HepG2 (cell line): ENCODE results near the gene ANAPC5. TPM values are rescaled to one million over a fixed set of nuclear protein-coding genes. Genes with fewer than 3 reads are reported as not detected.
A peak's percentile ranks its signal among the peaks of the same experiment; 100 is the strongest.

Source experiments
- AHR ChIP-seq: IDR thresholded peaks from 2 replicates; pipeline ENCODE4 v1.6.1; 2018; ENCODE audit warnings: missing genetic modification reagents, missing compliant biosample characterization
- DMAP1 ChIP-seq: IDR thresholded peaks from 2 replicates; pipeline ENCODE4 v1.6.1; 2016
- HNRNPH1 ChIP-seq: fragments of 200-400 bp; formaldehyde crosslinking; optimal IDR thresholded peaks from 2 replicates; pipeline ENCODE3; 2017; ENCODE audit warnings: mild to moderate bottlenecking, low read depth, low read length
- KLF13 ChIP-seq: sonication (generic); formaldehyde crosslinking; IDR thresholded peaks from 2 replicates; pipeline ENCODE4 v1.4.0; 2020; ENCODE audit warnings: mild to moderate bottlenecking, missing genetic modification reagents
- MED13 ChIP-seq: sonication (generic); formaldehyde crosslinking; IDR thresholded peaks from 2 replicates; pipeline ENCODE4 v1.5.0; 2020; ENCODE audit warnings: missing genetic modification reagents
- NR2C2 ChIP-seq: sonication (generic); formaldehyde crosslinking; IDR thresholded peaks from 2 replicates; pipeline ENCODE4 v1.4.0; 2020; ENCODE audit warnings: missing genetic modification reagents, mild to moderate bottlenecking, moderate library complexity, borderline replicate concordance
- NR2F6 ChIP-seq, 2 experiments: IDR thresholded peaks; 2 replicates each; pipeline ENCODE4 v1.6.1; 2016; ENCODE audit warnings: antibody characterized with exemption in 1 of 2, mild to moderate bottlenecking in 1 of 2
- PHB2 ChIP-seq: fragments of 450-650 bp; IDR thresholded peaks from 2 replicates; pipeline ENCODE4 v1.6.1; 2018; ENCODE audit not compliant: partially characterized antibody
- ZBTB3 ChIP-seq: sonication (generic); formaldehyde crosslinking; IDR thresholded peaks from 2 replicates; pipeline ENCODE4 v1.4.0; 2020; ENCODE audit warnings: low read depth, mild to moderate bottlenecking, moderate library complexity, missing genetic modification reagents, borderline replicate concordance
- ZFP36L1 ChIP-seq: sonication (generic); formaldehyde crosslinking; IDR thresholded peaks from 2 replicates; pipeline ENCODE4 v1.8.0; 2022; ENCODE audit warnings: mild to moderate bottlenecking, missing genetic modification reagents, moderate library complexity
- ZHX1 ChIP-seq: sonication (generic); formaldehyde crosslinking; IDR thresholded peaks from 2 replicates; pipeline ENCODE4 v1.8.1; 2022; ENCODE audit warnings: low read depth, mild to moderate bottlenecking, missing genetic modification reagents
- ZNF253 ChIP-seq: sonication (generic); formaldehyde crosslinking; IDR thresholded peaks from 2 replicates; pipeline ENCODE4 v1.8.0; 2022; ENCODE audit warnings: mild to moderate bottlenecking, missing genetic modification reagents, borderline replicate concordance
- ZNF574 ChIP-seq: sonication (generic); formaldehyde crosslinking; IDR thresholded peaks from 2 replicates; pipeline ENCODE4 v1.4.0; 2020; ENCODE audit warnings: missing genetic modification reagents
- ZNF598 ChIP-seq: sonication (generic); formaldehyde crosslinking; IDR thresholded peaks from 2 replicates; pipeline ENCODE4 v1.5.1; 2020; ENCODE audit warnings: mild to moderate bottlenecking, missing genetic modification reagents, borderline replicate concordance
- ZNF780A ChIP-seq: sonication (generic); formaldehyde crosslinking; IDR thresholded peaks from 2 replicates; pipeline ENCODE4 v1.8.0; 2022; ENCODE audit warnings: mild to moderate bottlenecking, missing genetic modification reagents, moderate library complexity
- ZSCAN21 ChIP-seq: sonication (generic); formaldehyde crosslinking; IDR thresholded peaks from 2 replicates; pipeline ENCODE4 v1.8.0; 2022; ENCODE audit warnings: mild to moderate bottlenecking, missing genetic modification reagents, moderate library complexity, borderline replicate concordance
- polyA plus RNA-seq, 8 experiments: library from polyadenylated mRNA; depleted of rRNA in 3 of 8; stranded (reverse) in 7 of 8; unstranded in 1 of 8; fragments of >200 nt; fragmentation: Illumina TruSeq in 4 of 8; extraction: Trizol in 4 of 8; gene quantifications; 2 replicates each; pipeline versions ENCODE4 v1.2.1 to v1.2.3, GENCODE V29; 2011 to 2016; ENCODE audit warnings: low read depth in 4 of 8, missing spikeins in 1 of 8, mixed read lengths in 1 of 8; ENCODE audit not compliant: insufficient read depth in 1 of 8
- total RNA-seq, 5 experiments: library from RNA; depleted of rRNA; stranded (reverse); fragments of >200 nt; fragmentation: Illumina TruSeq; extraction: Trizol; gene quantifications; 2 replicates each; pipeline ENCODE4 v1.2.3, GENCODE V29; 2016; ENCODE audit warnings: low read depth in 1 of 5
- TF ChIP-seq, protein P1 (sequence below): sonication (generic); formaldehyde crosslinking; IDR thresholded peaks from 2 replicates; pipeline ENCODE4 v1.5.0; 2020; ENCODE audit warnings: mild to moderate bottlenecking, missing genetic modification reagents, borderline replicate concordance

The ANAPC5 gene
- total and polyA plus RNA-seq, 2 of the 13 experiments (the other 11 are each of a cell fraction or from before 2014, with no cell fraction given), result 146 to 161 TPM

GRCh38 chr12:121399391-121400331 lies 47.5 kb upstream of the ANAPC5 start, which contains the start of gene RNF34 (continued):
- TF ChIP-seq ZHX1 (CRISPR knock-in tag) (no peak), DMAP1 (CRISPR knock-in tag) (peak; percentile 81), PHB2 (no peak), ZNF574 (peak; percentile 84), KLF13 (CRISPR knock-in tag) (no peak), ZBTB3 (CRISPR knock-in tag) (no peak), MED13 (CRISPR knock-in tag) (no peak), ZSCAN21 (CRISPR knock-in tag) (no peak; the same call in none of the 2 replicates), HNRNPH1 (peak; percentile 57), ZFP36L1 (CRISPR knock-in tag) (no peak; the same call in 1 of the 2 replicates), AHR (CRISPR knock-in tag) (no peak), NR2C2 (peak; percentile 68; the same call in 1 of the 2 replicates), NR2F6 (IDR thresholded peaks at IDR 0.05) (0 out of 2 replicates have a peak, but pooled peaks have one; percentile 8), NR2F6 (CRISPR knock-in tag; IDR thresholded peaks at IDR 0.05) (no peak; the same call in 1 of the 2 replicates), ZNF253 (CRISPR knock-in tag) (no peak), ZNF598 (CRISPR knock-in tag) (no peak; the same call in 1 of the 2 replicates), ZNF780A (CRISPR knock-in tag) (no peak)
- TF ChIP-seq, protein P1, sequence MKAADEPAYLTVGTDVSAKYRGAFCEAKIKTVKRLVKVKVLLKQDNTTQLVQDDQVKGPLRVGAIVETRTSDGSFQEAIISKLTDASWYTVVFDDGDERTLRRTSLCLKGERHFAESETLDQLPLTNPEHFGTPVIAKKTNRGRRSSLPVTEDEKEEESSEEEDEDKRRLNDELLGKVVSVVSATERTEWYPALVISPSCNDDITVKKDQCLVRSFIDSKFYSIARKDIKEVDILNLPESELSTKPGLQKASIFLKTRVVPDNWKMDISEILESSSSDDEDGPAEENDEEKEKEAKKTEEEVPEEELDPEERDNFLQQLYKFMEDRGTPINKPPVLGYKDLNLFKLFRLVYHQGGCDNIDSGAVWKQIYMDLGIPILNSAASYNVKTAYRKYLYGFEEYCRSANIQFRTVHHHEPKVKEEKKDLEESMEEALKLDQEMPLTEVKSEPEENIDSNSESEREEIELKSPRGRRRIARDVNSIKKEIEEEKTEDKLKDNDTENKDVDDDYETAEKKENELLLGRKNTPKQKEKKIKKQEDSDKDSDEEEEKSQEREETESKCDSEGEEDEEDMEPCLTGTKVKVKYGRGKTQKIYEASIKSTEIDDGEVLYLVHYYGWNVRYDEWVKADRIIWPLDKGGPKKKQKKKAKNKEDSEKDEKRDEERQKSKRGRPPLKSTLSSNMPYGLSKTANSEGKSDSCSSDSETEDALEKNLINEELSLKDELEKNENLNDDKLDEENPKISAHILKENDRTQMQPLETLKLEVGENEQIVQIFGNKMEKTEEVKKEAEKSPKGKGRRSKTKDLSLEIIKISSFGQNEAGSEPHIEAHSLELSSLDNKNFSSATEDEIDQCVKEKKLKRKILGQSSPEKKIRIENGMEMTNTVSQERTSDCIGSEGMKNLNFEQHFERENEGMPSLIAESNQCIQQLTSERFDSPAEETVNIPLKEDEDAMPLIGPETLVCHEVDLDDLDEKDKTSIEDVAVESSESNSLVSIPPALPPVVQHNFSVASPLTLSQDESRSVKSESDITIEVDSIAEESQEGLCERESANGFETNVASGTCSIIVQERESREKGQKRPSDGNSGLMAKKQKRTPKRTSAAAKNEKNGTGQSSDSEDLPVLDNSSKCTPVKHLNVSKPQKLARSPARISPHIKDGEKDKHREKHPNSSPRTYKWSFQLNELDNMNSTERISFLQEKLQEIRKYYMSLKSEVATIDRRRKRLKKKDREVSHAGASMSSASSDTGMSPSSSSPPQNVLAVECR (CRISPR knock-in tag), result peak; percentile 87
